CD4-positive, alpha-beta T cell treated with Interleukin-12 subunit alpha and Interleukin-12 subunit beta, for 1 hour (primary cell): ENCODE measurements around the gene TNS3.

Experiments used
- DNase-seq: peaks from one replicate; pipeline ENCODE4 v3.0.0-alpha.2; 2020

The TNS3 gene

DNA sequence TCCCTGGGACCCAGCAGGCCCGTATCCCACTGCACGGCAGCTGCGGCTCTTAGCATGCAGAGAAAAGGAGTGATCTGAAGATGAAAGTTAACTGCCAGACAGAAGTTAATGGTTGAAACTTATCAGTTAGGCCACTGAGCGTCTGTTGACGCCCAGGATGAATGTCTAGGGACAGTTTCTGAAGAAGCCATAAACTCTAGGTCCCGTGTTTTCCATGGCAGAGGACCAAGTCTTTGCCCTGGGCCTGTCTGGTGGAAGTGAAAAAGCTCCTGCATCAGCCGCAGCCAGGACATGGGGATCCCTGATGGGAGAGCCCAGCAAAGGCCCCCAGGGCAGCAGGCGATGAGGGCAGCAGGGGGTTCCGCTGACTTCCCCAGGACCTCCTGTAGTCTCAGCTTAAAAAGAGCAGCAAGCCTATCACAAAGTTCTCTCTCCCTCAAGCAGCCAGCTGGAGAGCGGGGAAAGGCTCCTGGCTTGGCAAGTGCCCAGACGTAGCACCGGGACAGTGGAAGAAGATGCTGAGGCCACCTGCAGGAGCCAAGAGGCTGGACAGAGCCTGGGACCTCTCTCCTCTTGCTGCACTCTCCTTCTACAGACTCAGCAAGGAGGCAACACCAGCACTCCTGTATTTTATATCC is 79.6 kb downstream of the TNS3 start:
- DNase-seq: no peak

GRCh38 chr7:47501406-47501805 is 80.5 kb downstream of the TNS3 start:
- no peak for DNase-seq

GRCh38 chr7:47500103-47500563 is 81.8 kb downstream of the TNS3 start:
- DNase-seq: no peak

GRCh38 chr7:47498229-47499056 is 83.5 kb downstream of the TNS3 start:
- no peak for DNase-seq

DNA sequence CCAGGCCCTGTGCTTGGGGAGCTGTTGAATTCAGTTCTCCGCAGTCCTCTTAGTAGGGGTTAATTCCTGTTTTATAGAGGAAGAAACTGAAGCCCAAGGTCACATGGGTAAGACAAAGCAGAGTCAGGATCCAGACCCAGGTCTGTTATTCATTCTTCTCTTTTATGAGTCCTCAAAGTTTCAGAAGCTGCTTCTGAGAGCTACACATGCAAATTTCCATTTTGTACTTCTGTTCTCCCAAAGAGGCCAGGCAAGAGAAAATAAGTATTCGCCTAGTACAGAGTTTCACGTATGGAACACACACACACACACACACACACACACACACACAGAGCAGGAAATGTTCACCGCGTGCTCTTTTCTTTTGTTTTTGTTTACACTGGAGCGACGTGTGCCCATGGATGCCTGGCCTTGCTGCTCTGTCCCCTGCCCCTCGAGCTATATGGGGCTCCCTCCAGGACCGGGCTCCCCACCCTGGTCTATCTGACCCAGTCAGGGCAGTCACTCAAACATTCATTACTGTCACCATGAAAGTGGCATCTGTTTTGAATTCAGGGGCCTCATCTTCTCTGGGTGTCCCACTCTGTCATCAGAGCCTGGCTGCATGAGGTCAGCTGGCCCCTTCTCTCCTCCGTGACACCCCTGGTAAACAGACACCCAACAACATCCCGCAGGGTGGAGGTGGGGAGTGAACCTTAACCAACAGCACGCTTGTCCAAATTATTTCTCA is 84.4 kb downstream of the TNS3 start:
- no peak for DNase-seq

- DNase-seq: no peak
Observed at GRCh38 chr7:47496666-47497065, 85.2 kb downstream of the TNS3 start.

GRCh38 chr7:47496056-47496665 is 85.8 kb downstream of the TNS3 start:
- no peak for DNase-seq

GRCh38 chr7:47493976-47494911 is 87.7 kb downstream of the TNS3 start:
- no peak for DNase-seq

GRCh38 chr7:47492716-47493325 is 89.1 kb downstream of the TNS3 start:
- DNase-seq: no peak

DNA sequence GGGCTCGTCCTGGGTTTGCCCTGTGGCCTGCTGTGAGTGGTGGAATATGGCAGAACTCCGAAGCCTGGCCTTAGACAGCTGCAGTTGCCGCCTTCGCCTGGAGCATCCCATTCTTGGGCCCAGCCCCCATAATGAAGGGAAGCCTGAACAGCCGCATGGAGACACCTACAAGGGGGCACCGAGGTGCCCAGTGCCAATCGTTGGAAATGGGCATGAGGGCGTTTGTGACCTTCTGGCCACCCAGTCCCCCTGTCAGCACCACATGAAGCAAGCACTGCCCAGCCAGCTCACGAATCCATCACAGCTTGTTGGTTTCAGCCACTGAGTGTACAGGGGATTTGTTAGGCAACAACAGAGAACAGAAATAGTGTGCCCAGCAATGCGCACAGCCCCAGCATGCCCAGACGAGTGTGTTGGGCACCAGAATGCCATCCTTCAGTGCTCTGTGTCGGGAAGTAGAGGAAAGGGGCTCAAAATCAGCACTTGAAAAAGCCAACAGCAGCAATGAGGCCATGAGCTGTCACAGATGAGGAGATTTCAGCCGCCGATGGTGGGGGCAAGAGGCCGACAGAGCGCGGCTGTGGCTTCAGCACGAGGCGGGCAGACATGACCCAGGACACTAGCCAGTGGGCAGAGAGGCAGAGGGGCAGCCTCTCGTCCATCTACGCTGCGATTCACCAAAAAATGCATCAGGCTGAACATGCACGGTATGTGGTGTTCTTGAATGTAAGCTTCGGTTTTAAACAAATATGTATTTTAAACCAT is 91.2 kb downstream of the TNS3 start:
- no peak for DNase-seq

DNA sequence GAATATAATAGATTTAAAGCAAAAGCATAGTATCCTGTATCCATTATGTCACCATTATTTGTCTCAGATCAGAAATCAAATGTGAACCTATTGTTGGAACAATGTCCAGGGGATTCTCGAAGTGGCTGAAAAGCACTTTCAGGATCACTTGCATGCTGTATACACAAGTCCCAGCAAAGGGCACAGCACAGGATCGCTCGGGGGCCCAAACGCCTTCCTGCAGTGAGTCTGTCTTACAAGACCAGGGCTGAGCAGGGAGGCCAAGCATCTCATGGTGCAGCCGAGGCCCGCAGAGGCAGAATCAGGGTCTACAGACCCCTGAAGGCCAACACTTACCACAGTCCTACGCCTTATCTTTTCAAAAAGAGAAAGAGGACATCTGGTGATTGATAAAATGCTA is 92.3 kb downstream of the TNS3 start:
- DNase-seq: no peak

GRCh38 chr7:47488969-47489342 is 93.0 kb downstream of the TNS3 start:
- no peak for DNase-seq

DNA sequence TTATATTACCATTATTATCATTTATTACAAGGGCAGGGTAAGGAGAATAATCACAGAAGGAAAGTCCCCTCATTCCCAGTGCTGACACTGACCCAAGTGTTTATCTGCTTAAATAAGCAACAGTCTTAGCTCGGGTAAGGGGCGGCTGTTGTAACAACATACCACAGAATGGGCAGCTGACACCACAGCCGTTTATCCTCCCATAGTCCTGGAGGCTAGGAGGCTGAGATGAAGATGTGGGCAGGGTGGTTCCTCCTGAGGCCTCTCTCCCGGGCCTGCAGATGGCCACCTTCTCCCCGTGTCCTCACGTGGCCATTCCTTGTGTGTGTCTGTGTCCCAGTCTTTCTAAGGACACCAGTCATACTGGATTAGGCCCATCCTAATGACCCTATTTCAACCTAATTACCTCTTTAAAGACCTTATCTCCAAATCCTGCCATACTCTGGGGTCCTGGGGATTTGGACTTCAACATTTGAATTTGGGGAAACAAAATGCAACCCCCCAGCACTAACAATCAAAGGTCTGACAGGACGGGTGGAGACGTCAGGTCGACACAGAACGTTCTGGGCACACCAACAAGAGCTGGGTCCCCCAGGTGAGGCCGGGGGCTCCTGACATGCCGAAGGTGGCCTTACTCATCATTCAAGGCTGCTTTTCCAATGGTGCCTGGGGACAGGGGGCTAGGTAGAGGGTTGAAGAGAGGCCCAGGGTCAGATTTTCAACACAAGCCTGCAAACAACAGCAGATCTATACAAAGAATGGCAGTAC is 93.5 kb downstream of the TNS3 start:
- no peak for DNase-seq

DNA sequence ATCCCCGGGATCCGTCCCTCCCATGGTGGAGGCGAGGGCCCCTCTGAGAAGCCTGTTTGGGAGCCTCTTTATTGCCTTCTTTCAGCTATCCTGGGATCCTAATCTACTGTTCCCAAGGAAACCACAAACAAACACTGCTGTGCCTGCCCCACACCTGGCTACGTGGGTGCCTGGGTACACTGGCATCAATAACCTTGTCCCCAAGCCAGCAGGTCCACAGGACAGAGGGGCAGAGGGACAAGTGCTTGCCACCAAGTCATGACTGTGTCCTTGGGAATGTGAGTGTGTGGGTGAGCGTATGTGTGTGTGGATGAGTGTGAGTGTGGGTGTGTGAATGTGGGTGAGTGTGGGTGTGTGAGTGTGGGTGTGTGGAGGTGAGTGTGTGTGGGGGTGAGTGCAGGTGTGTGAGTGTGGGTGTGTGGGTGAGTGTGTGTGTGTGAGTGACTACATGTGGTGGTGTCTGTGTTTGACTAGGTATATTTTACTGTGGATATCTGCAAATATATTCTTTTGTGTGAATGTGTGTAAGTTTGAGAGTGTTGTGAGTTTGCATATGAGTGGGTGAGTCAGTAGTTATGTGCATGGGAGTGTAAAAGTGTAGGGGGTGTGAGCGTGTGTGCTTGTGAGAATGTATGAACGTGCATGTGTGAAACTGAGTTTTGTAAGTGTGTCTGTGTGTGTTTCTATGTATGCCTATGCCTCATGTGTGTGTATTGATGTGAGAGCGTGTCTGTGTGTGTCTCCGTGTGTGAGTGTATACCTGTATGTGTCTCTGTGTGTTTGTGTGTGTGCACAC is 96.1 kb downstream of the TNS3 start:
- no peak for DNase-seq

DNA sequence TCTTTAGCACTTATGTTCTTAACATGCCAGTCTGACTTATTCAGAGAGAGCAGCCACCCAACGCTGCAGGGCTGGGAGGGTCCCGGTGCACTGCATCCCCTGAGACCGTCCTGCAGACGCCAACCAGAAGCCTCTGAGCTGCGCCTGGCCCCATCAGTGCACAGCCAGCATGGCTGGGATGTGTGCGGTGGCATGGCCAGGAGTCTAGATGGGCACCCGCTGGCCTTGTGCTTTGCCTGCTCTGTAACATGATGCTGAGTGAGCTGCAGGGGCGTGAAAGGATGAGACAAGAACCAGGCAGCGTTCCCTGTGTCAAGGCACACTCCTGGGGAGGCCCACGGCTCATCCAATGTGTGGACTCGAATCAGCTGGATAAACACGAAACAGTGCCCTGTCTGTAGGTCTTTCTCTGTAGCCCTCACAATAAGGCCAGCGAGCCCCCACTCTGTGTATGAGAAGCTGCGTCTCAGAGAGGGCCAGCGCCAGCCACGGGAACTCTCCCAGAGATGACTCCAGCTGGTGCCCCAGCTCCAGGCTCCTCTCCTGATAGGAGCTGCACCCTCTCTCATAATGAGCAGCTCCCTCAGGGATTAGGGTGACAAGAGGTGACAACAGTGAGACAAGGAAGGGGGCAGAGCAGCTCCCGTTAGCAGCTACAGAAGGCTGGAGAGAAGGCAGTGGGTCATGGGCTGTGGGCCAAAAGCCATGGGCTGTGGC is 96.8 kb downstream of the TNS3 start:
- no peak for DNase-seq

DNA sequence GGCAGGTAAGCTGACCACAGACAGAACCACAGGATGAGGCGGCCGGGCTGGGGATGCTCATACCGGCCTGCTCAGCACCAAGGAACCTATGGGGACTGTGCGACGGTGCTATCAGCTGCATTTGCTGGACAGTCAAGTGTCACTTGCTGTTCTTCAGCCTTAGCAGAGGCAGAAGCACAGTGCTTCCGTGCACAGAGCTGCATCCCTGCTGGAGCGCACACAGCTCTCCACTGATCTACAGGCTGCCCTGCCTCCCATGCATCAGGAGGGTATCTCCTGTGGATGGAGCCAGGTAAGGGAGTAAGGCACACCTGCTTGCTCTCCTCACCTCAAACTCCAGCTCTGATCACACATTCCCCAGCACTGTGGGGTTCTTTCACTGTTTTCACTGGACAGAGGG is 97.5 kb downstream of the TNS3 start:
- no peak for DNase-seq

GRCh38 chr7:47483604-47484273 is 98.2 kb downstream of the TNS3 start:
- no peak for DNase-seq
